K562 (cell line): ENCODE measurements around the gene ANKRD65. TPM values are rescaled to one million over a fixed set of nuclear protein-coding genes. Genes with fewer than 3 reads are reported as not detected.

Experiments
- ERF ChIP-seq: fragments of 450-650 bp; formaldehyde crosslinking; IDR thresholded peaks from 2 replicates; pipeline ENCODE4 v1.4.0; 2020; ENCODE audit warnings: mild to moderate bottlenecking, mixed read lengths
- ETV5 ChIP-seq: sonication (generic); formaldehyde crosslinking; IDR thresholded peaks from 2 replicates; pipeline ENCODE4 v1.4.0; 2020; ENCODE audit warnings: low read depth, mild to moderate bottlenecking, missing genetic modification reagents
- FUS ChIP-seq: fragments of 200-400 bp; formaldehyde crosslinking; optimal IDR thresholded peaks from 2 replicates; pipeline ENCODE3; 2017; ENCODE audit warnings: low read depth, low read length
- GABPA ChIP-seq: fragments of 200-800 bp; sonication (Bioruptor generic); conservative IDR thresholded peaks from 2 replicates; pipeline ENCODE4 v1.6.1; 2016; ENCODE audit warnings: low read depth, missing genetic modification characterization, missing compliant biosample characterization
- HDAC8 ChIP-seq: fragments of 450-650 bp; IDR thresholded peaks from 2 replicates; pipeline ENCODE4 v1.6.1; 2016; ENCODE audit warnings: mild to moderate bottlenecking, missing genetic modification characterization, moderate library complexity, missing compliant biosample characterization
- NUFIP1 ChIP-seq: fragments of 450-650 bp; IDR thresholded peaks from 2 replicates; pipeline ENCODE4 v1.6.1; 2018; ENCODE audit not compliant: partially characterized antibody
- PML ChIP-seq: IDR thresholded peaks from 2 replicates; pipeline ENCODE4 v1.6.1; 2012; ENCODE audit warnings: low read length, inconsistent platforms
- TAF1 ChIP-seq: IDR thresholded peaks from 2 replicates; pipeline ENCODE4 v1.6.1; 2011; ENCODE audit warnings: mild to moderate bottlenecking, low read length, moderate library complexity; ENCODE audit not compliant: insufficient read depth, control insufficient read depth, severe bottlenecking; ENCODE audit errors: extremely low read depth
- ZNF253 ChIP-seq: fragments of 250-450 bp; sonication (Bioruptor Pico); conservative IDR thresholded peaks from 2 replicates; pipeline ENCODE4 v1.6.1; 2021; ENCODE audit warnings: mild to moderate bottlenecking
- ZNF644 ChIP-seq: fragments of 200-800 bp; sonication (Bioruptor generic); IDR thresholded peaks from 2 replicates; pipeline ENCODE4 v1.6.1; 2016; ENCODE audit warnings: low read depth, missing genetic modification characterization, missing compliant biosample characterization
- ZNF766 ChIP-seq: fragments of 200-800 bp; sonication (Bioruptor generic); conservative IDR thresholded peaks from 2 replicates; pipeline ENCODE4 v1.6.1; 2016; ENCODE audit warnings: missing genetic modification characterization, missing compliant biosample characterization
- polyA plus RNA-seq, 8 experiments: library from polyadenylated mRNA; depleted of rRNA in 4 of 8; stranded (reverse) in 5 of 8; unstranded in 3 of 8; fragments of >200 nt; fragmentation: Nextera tagmentation in 2 of 8; fragmentation: Illumina TruSeq in 1 of 8; extraction: Ambion mirVana in 2 of 8; extraction: Trizol in 1 of 8; gene quantifications; 2 replicates each; pipeline versions ENCODE4 v1.2.1 to v1.2.3, GENCODE V29; 2011 to 2014; ENCODE audit warnings: inconsistent platforms in 1 of 8, missing spikeins in 1 of 8
- total RNA-seq, 7 experiments: library from RNA; depleted of rRNA in 6 of 7; stranded (reverse); fragments of >200 nt in 6 of 7; fragmentation: Illumina TruSeq in 2 of 7; extraction: Trizol in 2 of 7; gene quantifications; 2 replicates each; pipeline versions ENCODE4 v1.2.1 to v1.2.3, GENCODE V29; 2011 to 2021; ENCODE audit warnings: low replicate concordance in 1 of 7
- TF ChIP-seq, protein P1 (sequence below), 2 experiments: fragments of 250-450 bp in 1 of 2; fragments of 450-650 bp in 1 of 2; sonication (Bioruptor Pico) in 1 of 2; IDR thresholded peaks; 2 replicates each; pipeline versions ENCODE4 v1.6.1 to v1.8.0; 2016 to 2021; ENCODE audit warnings: mild to moderate bottlenecking in 2 of 2, moderate library complexity in 2 of 2, missing compliant biosample characterization in 1 of 2, missing genetic modification characterization in 1 of 2
- TF ChIP-seq, protein P2 (sequence below): sonication (generic); formaldehyde crosslinking; IDR thresholded peaks from 2 replicates; pipeline ENCODE4 v1.8.0; 2022; ENCODE audit warnings: missing genetic modification reagents, mild to moderate bottlenecking, borderline replicate concordance
- TF ChIP-seq, protein P3 (sequence below): sonication (generic); formaldehyde crosslinking; IDR thresholded peaks from 2 replicates; pipeline ENCODE4 v1.8.1; 2023; ENCODE audit warnings: mild to moderate bottlenecking, missing genetic modification reagents
- TF ChIP-seq, protein P4 (sequence below), 2 experiments: fragments of 200-800 bp in 1 of 2; sonication (Bioruptor generic) in 1 of 2; sonication (generic) in 1 of 2; formaldehyde crosslinking in 1 of 2; IDR thresholded peaks in 1 of 2; conservative IDR thresholded peaks in 1 of 2; 2 replicates each; pipeline versions ENCODE4 v1.5.0 to v1.6.1; 2016 to 2020; ENCODE audit warnings: missing compliant biosample characterization in 1 of 2, missing genetic modification characterization in 1 of 2, missing genetic modification reagents in 1 of 2
- TF ChIP-seq, protein P5 (sequence below): fragments of 450-650 bp; IDR thresholded peaks from 2 replicates; pipeline ENCODE4 v1.6.1; 2017; ENCODE audit warnings: mild to moderate bottlenecking, moderate library complexity

The ANKRD65 gene
- total and polyA plus RNA-seq, 9 of the 15 experiments (the other 6 are each of a cell fraction or from before 2014, with no cell fraction given), result not detected

DNA sequence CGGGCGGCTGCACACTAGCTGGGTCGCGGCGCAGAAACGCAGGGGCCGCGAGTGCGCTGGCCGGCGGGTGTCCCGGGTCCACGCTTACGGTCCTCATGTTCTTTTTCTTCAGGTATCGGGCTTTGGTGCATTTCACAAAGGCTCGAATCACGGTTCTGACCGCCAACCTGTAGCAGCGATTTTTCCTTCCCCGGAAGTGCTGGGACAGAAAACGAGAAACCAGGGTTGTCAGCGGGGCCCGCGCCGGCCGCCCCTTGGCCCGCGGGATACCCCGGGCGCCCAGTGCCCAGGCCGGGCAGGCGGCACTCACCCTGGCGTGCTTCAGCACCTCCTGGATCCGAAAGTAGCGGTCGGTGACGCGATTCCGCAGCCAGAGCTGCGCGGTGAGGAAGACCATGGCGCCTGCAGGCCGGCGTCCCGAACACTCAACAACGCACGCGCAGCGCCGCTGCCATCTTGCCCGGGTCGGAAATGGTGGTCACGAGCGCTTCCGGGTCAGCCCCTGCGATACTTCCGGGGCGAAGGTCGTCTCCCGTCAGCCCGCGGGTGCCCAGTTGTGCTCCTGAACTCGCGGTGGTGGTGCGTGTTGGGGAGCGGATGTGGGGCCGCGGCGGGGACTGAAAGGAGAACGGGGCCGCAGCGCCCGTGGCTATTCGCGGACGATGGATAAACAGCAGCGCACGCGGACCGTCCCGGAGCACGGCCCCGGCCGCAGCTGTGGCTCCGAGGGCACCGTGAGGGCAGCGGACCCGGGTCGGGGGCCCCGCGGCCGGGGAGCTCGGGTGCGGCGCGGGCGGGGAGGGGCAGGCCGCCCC is 14.0 kb downstream of the ANKRD65 start, which contains the start of gene MRPL20 (continued):
- TF ChIP-seq, protein P1, sequence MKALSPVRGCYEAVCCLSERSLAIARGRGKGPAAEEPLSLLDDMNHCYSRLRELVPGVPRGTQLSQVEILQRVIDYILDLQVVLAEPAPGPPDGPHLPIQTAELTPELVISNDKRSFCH (CRISPR knock-in tag; IDR thresholded peaks at IDR 0.05), result no peak
- TF ChIP-seq, protein P1 (tag; IDR thresholded peaks at IDR 0.05), result peak; percentile 56; the same call in 1 of the 2 replicates
- peak; percentile 81 for TF ChIP-seq FUS
- peak; percentile 72; the same call in 1 of the 2 replicates for TF ChIP-seq ZNF644 (tag)
- peak; percentile 63; the same call in 1 of the 2 replicates for TF ChIP-seq HDAC8
- TF ChIP-seq ETV5 (CRISPR knock-in tag), result peak; percentile 69
- TF ChIP-seq, protein P2, sequence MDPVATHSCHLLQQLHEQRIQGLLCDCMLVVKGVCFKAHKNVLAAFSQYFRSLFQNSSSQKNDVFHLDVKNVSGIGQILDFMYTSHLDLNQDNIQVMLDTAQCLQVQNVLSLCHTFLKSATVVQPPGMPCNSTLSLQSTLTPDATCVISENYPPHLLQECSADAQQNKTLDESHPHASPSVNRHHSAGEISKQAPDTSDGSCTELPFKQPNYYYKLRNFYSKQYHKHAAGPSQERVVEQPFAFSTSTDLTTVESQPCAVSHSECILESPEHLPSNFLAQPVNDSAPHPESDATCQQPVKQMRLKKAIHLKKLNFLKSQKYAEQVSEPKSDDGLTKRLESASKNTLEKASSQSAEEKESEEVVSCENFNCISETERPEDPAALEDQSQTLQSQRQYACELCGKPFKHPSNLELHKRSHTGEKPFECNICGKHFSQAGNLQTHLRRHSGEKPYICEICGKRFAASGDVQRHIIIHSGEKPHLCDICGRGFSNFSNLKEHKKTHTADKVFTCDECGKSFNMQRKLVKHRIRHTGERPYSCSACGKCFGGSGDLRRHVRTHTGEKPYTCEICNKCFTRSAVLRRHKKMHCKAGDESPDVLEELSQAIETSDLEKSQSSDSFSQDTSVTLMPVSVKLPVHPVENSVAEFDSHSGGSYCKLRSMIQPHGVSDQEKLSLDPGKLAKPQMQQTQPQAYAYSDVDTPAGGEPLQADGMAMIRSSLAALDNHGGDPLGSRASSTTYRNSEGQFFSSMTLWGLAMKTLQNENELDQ (CRISPR knock-in tag), result no peak
- TF ChIP-seq, protein P3, sequence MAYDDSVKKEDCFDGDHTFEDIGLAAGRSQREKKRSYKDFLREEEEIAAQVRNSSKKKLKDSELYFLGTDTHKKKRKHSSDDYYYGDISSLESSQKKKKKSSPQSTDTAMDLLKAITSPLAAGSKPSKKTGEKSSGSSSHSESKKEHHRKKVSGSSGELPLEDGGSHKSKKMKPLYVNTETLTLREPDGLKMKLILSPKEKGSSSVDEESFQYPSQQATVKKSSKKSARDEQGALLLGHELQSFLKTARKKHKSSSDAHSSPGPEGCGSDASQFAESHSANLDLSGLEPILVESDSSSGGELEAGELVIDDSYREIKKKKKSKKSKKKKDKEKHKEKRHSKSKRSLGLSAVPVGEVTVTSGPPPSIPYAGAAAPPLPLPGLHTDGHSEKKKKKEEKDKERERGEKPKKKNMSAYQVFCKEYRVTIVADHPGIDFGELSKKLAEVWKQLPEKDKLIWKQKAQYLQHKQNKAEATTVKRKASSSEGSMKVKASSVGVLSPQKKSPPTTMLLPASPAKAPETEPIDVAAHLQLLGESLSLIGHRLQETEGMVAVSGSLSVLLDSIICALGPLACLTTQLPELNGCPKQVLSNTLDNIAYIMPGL (CRISPR knock-in tag), result peak; percentile 86; the same call in 1 of the 2 replicates
- TF ChIP-seq ZNF766, result peak; percentile 85
- no peak for TF ChIP-seq ERF
- TF ChIP-seq, protein P4, sequence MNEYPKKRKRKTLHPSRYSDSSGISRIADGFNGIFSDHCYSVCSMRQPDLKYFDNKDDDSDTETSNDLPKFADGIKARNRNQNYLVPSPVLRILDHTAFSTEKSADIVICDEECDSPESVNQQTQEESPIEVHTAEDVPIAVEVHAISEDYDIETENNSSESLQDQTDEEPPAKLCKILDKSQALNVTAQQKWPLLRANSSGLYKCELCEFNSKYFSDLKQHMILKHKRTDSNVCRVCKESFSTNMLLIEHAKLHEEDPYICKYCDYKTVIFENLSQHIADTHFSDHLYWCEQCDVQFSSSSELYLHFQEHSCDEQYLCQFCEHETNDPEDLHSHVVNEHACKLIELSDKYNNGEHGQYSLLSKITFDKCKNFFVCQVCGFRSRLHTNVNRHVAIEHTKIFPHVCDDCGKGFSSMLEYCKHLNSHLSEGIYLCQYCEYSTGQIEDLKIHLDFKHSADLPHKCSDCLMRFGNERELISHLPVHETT (CRISPR knock-in tag; conservative IDR thresholded peaks at IDR 0.05 in 1 of 2, IDR thresholded peaks at IDR 0.05 in 1 of 2), result peak in 1 of 2 experiments; percentile 96; a peak in 2 of 4 replicates
- TF ChIP-seq, protein P5, sequence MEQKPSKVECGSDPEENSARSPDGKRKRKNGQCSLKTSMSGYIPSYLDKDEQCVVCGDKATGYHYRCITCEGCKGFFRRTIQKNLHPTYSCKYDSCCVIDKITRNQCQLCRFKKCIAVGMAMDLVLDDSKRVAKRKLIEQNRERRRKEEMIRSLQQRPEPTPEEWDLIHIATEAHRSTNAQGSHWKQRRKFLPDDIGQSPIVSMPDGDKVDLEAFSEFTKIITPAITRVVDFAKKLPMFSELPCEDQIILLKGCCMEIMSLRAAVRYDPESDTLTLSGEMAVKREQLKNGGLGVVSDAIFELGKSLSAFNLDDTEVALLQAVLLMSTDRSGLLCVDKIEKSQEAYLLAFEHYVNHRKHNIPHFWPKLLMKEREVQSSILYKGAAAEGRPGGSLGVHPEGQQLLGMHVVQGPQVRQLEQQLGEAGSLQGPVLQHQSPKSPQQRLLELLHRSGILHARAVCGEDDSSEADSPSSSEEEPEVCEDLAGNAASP, result no peak
- TF ChIP-seq GABPA, result peak; percentile 100
- TF ChIP-seq TAF1, result peak; percentile 99
- TF ChIP-seq ZNF253 (CRISPR knock-in tag), result no peak
- peak; percentile 79 for TF ChIP-seq PML
- no peak for TF ChIP-seq NUFIP1
